ENCODE measurements around the gene C2orf78.

GRCh38 chr2:73780237-73780582, 3.8 kb upstream of the C2orf78 start:
- TF ChIP-seq, protein P1, sequence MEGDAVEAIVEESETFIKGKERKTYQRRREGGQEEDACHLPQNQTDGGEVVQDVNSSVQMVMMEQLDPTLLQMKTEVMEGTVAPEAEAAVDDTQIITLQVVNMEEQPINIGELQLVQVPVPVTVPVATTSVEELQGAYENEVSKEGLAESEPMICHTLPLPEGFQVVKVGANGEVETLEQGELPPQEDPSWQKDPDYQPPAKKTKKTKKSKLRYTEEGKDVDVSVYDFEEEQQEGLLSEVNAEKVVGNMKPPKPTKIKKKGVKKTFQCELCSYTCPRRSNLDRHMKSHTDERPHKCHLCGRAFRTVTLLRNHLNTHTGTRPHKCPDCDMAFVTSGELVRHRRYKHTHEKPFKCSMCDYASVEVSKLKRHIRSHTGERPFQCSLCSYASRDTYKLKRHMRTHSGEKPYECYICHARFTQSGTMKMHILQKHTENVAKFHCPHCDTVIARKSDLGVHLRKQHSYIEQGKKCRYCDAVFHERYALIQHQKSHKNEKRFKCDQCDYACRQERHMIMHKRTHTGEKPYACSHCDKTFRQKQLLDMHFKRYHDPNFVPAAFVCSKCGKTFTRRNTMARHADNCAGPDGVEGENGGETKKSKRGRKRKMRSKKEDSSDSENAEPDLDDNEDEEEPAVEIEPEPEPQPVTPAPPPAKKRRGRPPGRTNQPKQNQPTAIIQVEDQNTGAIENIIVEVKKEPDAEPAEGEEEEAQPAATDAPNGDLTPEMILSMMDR (IDR thresholded peaks at IDR 0.05): peak in 1 of 7 experiments; percentile 3
- no peak for TF ChIP-seq POLR2A (IDR thresholded peaks at IDR 0.05)
